ENCODE data around the gene TEKT1.
"Not testable (repeated sequence)": the region's sequence is repeated elsewhere in the genome, so short reads cannot be mapped to it uniquely, and the experiment has no call there.

TEKT1 gene

GRCh38 chr17:6812295-6812694 lies 19.2 kb downstream of the TEKT1 start:
- DNase-seq: no peak

GRCh38 chr17:6811510-6811909 lies 20.0 kb downstream of the TEKT1 start:
- DNase-seq: no peak

GRCh38 chr17:6800422-6801027 lies 31.0 kb downstream of the TEKT1 start:
- DNase-seq: no peak

- no peak for DNase-seq
Measured at GRCh38 chr17:6799738-6800137, 31.8 kb downstream of the TEKT1 start.

GRCh38 chr17:6797718-6798351 lies 33.7 kb downstream of the TEKT1 start:
- no peak for DNase-seq

- no peak for DNase-seq
Measured at GRCh38 chr17:6796887-6797490, 34.5 kb downstream of the TEKT1 start.

GRCh38 chr17:6796017-6796886 lies 35.3 kb downstream of the TEKT1 start:
- no peak for DNase-seq

- no peak for DNase-seq
Measured at GRCh38 chr17:6793748-6794493, 37.6 kb downstream of the TEKT1 start.

- no peak for DNase-seq
Measured at GRCh38 chr17:6789146-6789545, 42.4 kb downstream of the TEKT1 start.

- DNase-seq: no peak
Measured at GRCh38 chr17:6787081-6787693, 44.3 kb downstream of the TEKT1 start.

- DNase-seq: no peak
Measured at GRCh38 chr17:6786618-6787017, 44.9 kb downstream of the TEKT1 start.

GRCh38 chr17:6782244-6782643 lies 49.3 kb downstream of the TEKT1 start:
- DNase-seq: no peak

- DNase-seq: no peak
Measured at GRCh38 chr17:6780886-6781285, 50.6 kb downstream of the TEKT1 start.

- no peak for DNase-seq
Measured at GRCh38 chr17:6780001-6780400, 51.5 kb downstream of the TEKT1 start.

- DNase-seq: no peak
Measured at GRCh38 chr17:6779411-6779810, 52.1 kb downstream of the TEKT1 start.

- DNase-seq: no peak
Measured at GRCh38 chr17:6775871-6776405, 55.6 kb downstream of the TEKT1 start, which contains the start of gene FBXO39. Gene FBXO39, plus strand, starts transcription at chr17:6776215. Its CDS starts 3,654 bp downstream, at chr17:6779869.

GRCh38 chr17:6774906-6775305 lies 56.6 kb downstream of the TEKT1 start:
- not testable (repeated sequence) for DNase-seq

GRCh38 chr17:6772016-6772415 lies 59.5 kb downstream of the TEKT1 start:
- no peak for DNase-seq

GRCh38 chr17:6768447-6768846 lies 63.1 kb downstream of the TEKT1 start:
- DNase-seq: no peak

GRCh38 chr17:6761779-6762178 lies 69.8 kb downstream of the TEKT1 start:
- no peak for DNase-seq

- no peak for DNase-seq
Measured at GRCh38 chr17:6757747-6758146, 73.8 kb downstream of the TEKT1 start.

All from activated CD4-positive, alpha-beta T cell treated with anti-CD3 and anti-CD28 coated beads for 4 hours (primary cell).